ENCODE results near the gene RBP5. TPM values are rescaled to one million over a fixed set of nuclear protein-coding genes. Genes with fewer than 3 reads are reported as not detected.

The RBP5 gene
- total RNA-seq, 3 donors from 2014 or later = 2.2 to 3.8 (median 2.5) TPM

DNA sequence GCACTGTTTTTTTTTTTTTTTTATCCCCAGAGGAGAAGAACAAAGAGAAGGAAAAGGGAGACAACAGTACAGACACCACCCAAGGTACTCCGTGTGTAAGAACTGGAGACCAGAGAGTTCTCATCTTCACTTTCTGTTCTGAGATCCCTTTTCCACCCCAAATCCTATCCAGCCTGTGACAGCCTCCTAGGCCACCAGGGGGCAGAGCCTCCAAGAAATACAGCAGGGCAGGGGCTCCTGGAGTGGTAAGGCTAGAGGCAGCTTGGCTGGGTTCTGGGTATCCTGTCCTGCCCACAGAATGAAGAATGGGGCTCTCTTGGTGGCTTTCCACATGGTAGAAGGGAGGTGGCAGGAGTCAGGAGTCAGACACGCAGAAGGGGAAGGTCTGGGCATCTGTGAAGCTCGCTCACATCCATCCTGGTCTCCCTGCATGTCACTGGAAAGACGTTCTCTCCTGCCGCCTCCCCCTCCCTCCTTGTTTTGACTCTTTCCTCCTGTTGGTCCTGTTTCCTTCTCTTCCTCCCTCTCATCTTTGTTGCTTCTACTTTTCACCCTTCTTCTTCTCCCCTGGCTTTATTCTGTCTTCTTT is 13.5 kb upstream of the RBP5 start:
- H3K4me3 ChIP-seq = no peak overlapping the region
- H3K9me3 ChIP-seq = no peaks in the 10 kb centered on the region
- TF ChIP-seq, protein P1, sequence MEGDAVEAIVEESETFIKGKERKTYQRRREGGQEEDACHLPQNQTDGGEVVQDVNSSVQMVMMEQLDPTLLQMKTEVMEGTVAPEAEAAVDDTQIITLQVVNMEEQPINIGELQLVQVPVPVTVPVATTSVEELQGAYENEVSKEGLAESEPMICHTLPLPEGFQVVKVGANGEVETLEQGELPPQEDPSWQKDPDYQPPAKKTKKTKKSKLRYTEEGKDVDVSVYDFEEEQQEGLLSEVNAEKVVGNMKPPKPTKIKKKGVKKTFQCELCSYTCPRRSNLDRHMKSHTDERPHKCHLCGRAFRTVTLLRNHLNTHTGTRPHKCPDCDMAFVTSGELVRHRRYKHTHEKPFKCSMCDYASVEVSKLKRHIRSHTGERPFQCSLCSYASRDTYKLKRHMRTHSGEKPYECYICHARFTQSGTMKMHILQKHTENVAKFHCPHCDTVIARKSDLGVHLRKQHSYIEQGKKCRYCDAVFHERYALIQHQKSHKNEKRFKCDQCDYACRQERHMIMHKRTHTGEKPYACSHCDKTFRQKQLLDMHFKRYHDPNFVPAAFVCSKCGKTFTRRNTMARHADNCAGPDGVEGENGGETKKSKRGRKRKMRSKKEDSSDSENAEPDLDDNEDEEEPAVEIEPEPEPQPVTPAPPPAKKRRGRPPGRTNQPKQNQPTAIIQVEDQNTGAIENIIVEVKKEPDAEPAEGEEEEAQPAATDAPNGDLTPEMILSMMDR (IDR thresholded peaks at IDR 0.05) = peak; percentile 60
- ATAC-seq (peak; percentile 76), DNase-seq (peak in 2 of 3 donors; percentile 73)
- H3K36me3 ChIP-seq (ENCODE audit: low read depth) = peaks cover 2% of the 10 kb centered on the region
- intact Hi-C loops (cut with DNase I, micrococcal nuclease) = no loop called here
- no peaks in the 10 kb centered on the region for H3K4me1 ChIP-seq (ENCODE audit: low read depth)

DNA sequence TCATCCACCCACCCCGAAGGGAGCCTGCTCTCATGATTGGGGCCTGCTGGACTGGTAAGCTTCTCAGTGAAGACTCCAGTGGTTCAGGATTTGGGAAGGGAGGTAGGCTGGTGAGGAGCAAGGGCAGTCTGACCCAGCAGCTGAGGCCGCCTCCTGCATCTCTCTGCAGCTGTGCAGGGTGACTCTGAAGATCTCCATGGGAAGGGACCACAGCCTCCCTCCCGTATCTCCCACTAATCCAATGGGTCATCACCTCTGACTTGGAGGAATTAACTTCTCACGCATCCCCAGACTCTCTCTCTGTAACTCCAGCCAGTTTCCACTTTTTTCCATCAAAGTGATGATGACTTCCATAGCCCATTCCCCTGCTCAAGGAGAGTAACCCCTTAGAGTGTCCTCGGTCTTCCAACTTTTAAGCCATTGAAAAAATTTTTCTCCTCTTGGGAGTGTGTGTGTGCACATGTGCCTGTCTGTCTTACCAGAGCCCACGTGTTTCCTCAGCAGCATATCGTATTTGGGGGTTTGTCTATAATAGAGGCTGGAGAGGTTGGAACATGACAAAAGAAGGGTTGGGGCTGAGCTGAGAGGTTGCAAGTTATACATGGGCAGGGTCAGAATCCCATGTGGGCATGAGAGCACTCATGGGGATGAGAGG is 12.8 kb upstream of the RBP5 start:
- H3K36me3 ChIP-seq (ENCODE audit: low read depth) = peaks cover 5% of the 10 kb centered on the region
- intact Hi-C loops (cut with DNase I, micrococcal nuclease) = no loop called here
- no peaks in the 10 kb centered on the region for H3K9me3 ChIP-seq
- no peak for ATAC-seq
- DNase-seq = no peak
- H3K4me3 ChIP-seq = no peak overlapping the region
- TF ChIP-seq, protein P1 (IDR thresholded peaks at IDR 0.05) = no peak
- H3K4me1 ChIP-seq (ENCODE audit: low read depth) = no peaks in the 10 kb centered on the region

DNA sequence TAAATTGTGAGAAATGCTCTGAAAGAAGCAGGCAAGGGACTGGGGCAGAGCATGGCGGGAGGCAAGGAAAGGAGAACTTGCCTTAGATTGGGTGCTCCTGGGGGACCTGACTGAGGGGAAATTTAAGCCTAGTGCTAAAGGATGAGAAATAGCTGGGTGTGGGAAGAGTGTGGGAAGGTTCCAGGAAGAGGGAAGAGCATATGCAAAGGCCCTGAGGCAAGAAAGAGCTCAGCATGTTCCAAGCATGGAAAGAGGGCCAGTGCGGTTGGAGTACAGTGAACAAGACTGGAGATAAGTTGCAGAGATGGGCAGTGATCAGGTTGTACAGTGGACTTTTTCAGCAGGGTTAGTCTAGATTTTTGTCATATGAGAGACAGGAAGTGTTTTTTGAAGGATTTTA is 10.5 kb upstream of the RBP5 start:
- no peak for DNase-seq
- no peaks in the 10 kb centered on the region for H3K9me3 ChIP-seq
- H3K4me1 ChIP-seq (ENCODE audit: low read depth) = no peaks in the 10 kb centered on the region
- no peak overlapping the region for H3K4me3 ChIP-seq
- H3K36me3 ChIP-seq (ENCODE audit: low read depth) = peaks cover 5% of the 10 kb centered on the region
- intact Hi-C loops (cut with DNase I, micrococcal nuclease) = no loop called here
- TF ChIP-seq, protein P1 (IDR thresholded peaks at IDR 0.05) = no peak
- no peak for ATAC-seq

DNA sequence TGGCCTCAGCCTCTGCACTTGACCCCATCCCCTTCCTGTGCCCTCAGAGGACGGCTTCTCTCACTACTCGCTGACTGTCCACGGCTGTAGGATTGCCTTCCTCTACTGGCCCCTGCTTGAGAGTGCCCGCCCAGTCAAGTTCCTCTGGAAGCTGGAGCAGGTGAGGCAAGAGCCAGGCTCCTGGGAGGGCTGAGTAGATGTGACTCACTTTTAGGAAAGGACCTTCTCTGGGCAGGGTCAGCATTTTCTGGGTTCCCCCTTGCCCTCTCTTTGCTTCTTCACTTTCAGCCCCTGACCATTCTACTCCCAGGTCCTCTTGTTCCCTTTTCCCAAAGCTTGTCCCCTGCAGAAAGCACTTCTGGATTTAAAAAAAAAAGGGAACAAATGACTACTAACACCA is 9.2 kb upstream of the RBP5 start:
- ATAC-seq = no peak
- Histone ChIP-seq H3K9me3 (no peaks in the 10 kb centered on the region), H3K4me3 (no peak overlapping the region), H3K36me3 (ENCODE audit: low read depth) (peaks cover 5% of the 10 kb centered on the region), H3K4me1 (ENCODE audit: low read depth) (no peaks in the 10 kb centered on the region)
- DNase-seq = no peak
- intact Hi-C loops (cut with DNase I, micrococcal nuclease) = no loop called here
- TF ChIP-seq, protein P1 (IDR thresholded peaks at IDR 0.05) = no peak

DNA sequence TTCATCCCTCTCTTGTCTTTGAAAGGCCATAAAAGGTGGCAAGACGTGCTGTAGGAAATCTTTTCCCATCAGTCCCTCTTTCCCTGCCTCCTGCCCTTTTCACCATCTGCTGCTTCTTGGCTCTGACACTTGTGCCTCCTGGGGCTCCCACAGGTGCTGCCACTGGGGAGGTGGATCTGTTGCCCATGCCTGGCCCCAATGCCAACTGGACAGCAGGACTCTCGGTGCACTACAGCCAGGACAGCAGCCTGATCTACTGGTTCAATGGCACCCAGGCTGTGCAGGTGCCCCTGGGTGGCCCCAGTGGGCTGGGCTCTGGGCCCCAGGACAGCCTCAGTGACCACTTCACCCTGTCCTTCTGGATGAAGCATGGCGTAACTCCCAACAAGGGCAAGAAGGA is 8.0 kb upstream of the RBP5 start:
- TF ChIP-seq, protein P1 (IDR thresholded peaks at IDR 0.05) = no peak
- Histone ChIP-seq H3K4me3 (no peak overlapping the region), H3K9me3 (no peaks in the 10 kb centered on the region), H3K4me1 (ENCODE audit: low read depth) (no peaks in the 10 kb centered on the region), H3K36me3 (ENCODE audit: low read depth) (peaks cover 5% of the 10 kb centered on the region)
- ATAC-seq (no peak), DNase-seq (no peak)
- intact Hi-C loops (cut with DNase I, micrococcal nuclease) = no loop called here

All from mucosa of descending colon (tissue), 3 donors.